ENCODE results near the gene TNFSF8.
A peak's percentile ranks its signal among the peaks of the same experiment; 100 is the strongest.

Gene TNFSF8

DNA sequence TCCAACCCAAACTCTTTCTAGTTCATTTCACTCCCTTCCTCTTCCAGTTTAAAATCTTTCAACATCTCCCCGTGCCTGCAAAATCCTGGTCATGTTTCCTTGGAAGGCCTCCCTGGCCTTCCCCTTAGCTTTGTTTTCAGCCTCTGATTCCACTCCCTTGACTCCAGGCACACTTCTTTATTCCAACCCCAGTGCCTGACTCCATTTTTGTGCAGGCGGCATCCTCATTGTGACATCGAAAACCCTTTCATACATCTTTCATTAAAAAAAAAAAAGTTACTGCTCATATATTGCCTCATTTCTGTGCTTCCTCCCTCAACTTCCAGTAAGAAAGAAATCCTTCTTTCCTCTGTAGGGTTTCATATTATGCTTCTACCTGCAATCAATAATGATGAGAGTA is 7.1 kb upstream of the TNFSF8 start:
- no peak for DNase-seq

DNA sequence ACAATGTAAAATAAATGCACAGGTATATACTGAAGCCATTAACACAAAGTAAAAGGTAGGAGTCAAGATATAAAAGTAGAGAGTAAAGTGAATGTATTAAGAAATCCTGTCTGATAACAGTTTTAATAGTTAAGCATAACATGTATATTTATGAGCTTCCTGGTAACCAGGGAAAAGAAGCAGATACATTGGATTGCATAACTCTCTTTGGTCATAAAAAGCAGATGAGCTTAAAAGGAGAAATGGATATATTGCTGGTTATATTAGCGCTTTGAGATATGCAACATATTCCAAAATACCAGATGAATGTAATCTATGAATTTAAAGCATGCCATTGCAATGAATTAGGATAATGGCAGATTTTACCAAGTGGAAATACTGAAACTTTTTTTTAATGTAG is 6.2 kb upstream of the TNFSF8 start:
- no peak for DNase-seq

DNA sequence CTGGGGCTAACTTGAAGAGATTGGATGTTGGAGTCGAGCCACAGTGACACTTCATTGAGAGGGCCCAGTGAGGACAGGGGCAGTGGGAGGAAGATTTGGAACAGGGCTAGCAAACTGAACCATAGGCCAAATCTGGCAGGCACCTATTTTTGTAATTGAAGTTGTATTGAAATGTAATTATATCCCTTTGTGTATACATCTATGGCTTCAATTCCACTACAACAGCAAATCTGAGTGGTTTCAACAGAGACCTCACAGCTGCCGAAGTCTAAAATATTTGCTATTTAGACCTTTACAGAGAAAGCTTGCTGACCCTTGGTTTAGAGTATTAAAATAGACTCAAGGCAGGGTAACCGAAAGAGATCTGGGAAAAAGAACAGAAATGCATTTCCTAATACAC is 4.7 kb upstream of the TNFSF8 start:
- DNase-seq: no peak

DNA sequence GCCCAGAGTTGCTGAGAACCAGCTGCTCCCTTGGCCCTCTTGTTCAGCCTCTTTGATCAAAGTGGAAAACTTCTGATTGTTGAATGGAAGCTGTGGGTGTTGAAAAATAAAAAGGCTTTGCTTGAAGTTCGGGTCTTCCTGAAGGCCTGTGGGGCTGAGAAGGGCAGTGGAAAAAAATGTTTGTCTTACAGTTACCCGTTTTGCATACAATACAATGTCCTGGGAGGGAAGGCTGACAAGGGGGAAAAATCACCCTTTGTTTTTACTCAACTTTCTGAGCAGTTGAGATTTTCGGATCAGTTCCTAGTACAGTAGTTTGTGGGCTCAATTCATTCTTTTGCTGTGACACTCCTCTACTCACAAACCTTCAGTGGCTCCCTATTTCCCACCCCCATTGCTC is 2.1 kb upstream of the TNFSF8 start:
- DNase-seq: no peak

DNA sequence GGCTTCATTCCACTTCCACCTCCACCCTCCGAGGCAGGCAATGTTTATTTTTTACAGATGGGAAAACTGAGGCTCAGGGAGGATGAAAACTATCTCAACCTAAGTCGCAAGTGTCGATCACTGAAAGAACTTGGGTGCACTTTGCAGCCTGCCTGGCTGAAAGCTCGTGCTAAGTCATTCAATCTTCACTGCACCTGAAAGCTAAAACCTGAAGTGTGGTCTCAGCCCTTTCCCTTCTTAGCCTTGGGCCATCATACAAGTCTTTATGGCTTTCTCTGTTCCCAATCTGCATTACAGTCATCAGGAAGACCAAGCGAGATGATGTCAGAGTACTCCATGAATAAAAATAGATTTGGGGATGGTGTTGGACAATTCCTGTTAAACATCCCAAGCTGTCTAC is 1.0 kb upstream of the TNFSF8 start:
- no peak for DNase-seq

DNA sequence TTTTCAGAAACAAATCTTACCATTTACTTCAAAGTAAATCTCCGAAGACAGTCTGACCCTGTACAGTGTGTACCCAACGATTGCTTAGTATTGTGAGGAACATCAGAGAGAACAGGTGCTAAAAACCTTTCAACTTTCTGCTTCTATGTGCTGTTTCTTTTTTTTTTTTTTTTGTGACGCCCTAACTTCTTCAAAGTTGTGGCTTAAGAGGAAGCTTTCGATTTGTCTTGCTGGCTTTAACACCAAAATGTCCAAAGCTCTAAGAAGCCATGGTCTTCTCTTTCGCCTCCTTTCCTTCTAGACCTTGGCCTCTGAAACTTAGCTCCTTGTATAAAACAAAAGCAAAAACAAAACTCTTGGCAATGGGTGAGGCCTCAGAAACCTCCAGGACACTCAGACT is 1.2 kb downstream of the TNFSF8 start:
- no peak for DNase-seq

DNA sequence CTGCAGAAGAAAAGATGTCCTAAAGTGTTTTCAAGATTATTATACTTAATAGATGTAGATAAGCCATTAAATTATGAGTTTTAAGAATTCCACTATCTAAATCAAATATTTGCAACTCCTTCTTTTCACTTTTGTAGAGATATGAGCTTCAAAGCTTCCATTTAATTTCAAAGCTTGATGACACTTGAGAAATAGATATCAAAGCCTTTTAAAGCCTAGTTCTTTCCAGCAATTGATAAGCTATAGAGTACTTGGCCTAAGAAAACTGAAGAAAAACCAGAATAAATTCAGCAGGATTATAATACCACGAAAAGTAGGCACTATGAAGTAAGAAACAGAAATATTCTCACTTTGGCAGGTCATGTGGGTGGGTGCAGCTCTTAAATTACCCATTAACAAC is 1.7 kb downstream of the TNFSF8 start:
- DNase-seq: no peak

DNA sequence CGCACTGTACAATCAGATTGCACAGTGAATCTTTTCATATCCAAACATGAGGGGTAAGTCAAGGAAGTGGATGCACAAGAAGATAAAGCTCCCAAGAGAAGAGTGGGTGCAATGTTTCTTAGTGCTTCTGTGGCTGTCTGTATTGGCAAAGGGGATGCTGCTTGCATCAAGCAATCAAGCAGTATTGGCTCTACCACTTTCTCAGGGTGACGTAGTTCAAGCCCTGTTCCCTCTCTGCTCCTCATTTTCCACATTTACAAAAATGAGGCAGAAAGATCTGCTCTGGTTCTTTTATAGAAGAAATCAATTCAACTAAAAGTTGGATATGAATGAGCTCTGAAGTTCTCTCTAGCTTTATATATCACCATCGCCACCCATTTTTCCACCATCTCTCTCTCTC is 2.3 kb downstream of the TNFSF8 start:
- DNase-seq: no peak

DNA sequence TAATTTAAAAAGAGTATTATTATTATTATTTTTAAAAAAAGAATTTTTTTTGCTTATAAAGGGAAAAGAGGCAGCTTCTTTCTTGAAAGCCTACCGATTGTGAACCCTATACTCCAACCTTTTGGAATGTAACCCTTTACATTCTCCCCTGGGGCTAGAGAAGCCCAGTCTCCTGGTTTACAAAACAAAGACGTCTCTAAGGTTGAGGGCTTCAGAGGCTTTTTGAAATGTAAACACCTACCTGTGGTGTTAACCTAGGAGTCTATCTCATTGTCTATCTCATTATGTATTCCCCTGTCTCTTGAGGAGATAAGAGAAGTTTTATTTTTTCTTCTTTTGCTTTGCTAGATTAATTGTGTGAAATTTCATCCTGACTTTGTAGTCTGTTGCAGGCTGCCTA is 4.7 kb downstream of the TNFSF8 start:
- DNase-seq: no peak

DNA sequence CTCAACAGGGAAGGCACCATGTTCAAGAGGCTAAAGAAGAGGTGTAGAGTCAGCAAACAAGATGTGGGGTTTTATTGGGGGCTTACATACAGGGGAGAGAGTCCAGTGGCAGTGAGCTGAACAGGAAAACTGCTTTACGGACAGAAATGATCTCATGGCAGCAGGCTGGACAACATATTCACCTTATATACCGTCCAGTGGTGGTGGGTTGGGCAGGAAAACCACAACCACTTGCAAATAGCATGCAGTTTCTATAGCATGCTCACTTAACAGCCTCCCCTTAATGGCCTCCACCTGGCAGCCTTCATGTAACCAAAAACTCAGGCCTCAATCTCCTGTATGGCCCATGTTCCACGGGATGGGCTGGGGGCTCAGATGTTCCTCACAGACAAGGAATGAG is 5.4 kb downstream of the TNFSF8 start:
- DNase-seq: no peak

DNA sequence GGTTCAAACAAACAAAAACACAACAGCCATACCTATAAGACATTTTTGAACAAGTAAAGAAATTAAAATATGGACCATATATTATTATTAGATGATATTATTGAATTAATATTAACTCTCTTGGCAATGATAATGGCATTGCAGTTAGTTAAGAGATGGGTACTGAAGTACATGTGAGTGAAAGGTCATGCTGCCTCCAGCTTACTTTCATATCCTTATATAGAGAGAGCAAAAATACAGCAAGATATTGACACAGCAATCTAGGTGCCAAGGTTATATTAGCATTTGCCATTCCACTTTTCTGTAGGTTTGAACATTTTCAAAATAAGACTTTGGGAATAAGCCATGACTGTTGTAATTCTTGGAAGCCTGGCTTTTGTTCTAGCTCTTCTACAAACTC is 6.1 kb downstream of the TNFSF8 start:
- DNase-seq: no peak

DNA sequence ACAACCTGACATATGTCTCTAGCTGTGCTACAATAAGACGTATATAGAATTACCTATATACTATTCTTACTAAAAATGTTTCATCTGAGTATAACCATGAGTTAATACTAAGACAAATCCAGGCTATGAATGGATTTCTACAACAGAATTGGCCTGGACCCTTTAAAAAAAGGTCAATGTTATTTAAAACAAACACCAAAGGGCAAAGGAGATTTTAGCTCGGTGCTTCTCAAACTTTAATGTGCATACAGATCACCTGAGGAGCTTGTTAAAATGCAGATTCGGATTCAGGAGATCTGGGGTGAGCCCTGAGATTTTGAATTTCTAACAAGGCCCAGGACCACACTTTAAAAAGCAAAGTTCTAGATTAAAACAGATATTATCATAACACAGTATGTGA is 6.5 kb downstream of the TNFSF8 start:
- no peak for DNase-seq

DNA sequence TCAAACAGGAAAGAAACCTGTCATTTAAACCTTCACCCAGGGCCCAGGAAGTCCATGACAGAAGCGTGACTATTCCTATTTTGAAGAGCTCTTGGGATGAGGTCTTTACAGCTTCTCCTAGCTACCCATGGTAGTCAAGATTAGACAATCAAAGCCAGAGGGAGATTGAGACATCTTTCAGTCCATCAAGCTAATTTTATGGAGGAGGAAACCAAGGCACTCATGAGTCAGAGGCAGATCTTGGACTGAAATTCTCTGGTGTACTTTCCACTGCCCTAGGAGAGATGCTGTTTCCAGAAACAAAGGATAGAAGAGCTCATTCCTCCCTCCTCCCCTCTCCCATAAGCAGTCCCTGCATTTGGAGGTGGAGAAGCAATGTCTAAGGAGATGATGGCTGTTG is 9.2 kb downstream of the TNFSF8 start:
- no peak for DNase-seq

DNA sequence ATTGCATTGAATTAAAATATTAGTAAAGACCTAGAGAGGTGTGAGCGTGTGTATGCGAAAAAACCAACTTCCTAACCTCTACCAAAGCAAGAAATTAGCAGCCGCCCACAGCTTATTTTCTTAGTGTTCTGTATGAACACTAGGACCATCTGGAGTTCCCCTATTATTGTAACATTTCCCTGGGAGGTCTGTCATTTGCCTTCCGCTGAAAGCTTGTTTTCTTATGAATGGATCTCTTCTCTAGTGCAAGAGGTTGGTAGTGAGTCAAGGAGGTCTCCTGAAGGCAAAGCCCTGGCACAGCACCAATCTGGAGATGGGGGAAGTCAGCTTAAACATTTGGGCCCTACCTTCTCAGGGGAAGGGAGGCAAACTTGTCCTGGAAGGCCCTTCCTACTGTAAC is 10.8 kb downstream of the TNFSF8 start:
- DNase-seq: no peak

DNA sequence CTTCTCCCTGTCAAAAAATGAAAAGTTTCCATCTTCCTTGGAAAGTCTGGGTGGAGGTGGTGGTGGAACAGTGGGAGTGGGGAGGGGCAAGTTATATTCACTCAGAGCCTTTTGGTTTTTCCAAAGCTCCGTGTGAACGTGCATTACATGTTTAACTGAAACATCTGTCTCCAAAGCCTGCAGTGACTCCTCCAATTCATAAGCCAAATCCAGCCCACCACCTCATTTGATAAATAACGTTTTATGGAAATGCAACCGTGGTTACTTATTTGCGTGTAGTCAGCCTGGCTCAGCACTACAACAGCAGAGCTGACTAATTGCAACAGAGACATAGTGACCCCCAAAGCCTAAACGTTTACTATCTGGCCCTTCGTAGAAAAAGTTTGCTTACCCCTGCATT is 13.9 kb downstream of the TNFSF8 start:
- no peak for DNase-seq

DNA sequence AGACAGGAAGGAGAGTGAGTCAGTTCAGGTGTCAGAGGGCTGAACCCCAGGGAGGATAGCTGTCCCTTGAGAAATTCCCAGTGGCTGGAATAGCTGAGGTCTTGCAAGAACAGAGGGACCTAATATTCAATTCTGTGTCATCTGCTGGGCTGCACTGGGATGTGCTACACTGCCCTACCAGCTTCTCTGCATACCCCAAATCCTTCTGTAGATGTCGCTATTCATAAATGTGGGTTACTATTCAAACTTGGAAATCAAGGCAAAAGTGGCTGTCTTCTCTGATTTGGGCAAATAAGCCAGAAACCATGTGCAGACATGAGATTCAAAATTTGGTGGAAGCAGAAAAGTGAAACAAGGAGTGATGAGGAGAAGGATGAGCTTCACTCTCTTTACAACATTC is 16.3 kb downstream of the TNFSF8 start:
- no peak for DNase-seq

DNA sequence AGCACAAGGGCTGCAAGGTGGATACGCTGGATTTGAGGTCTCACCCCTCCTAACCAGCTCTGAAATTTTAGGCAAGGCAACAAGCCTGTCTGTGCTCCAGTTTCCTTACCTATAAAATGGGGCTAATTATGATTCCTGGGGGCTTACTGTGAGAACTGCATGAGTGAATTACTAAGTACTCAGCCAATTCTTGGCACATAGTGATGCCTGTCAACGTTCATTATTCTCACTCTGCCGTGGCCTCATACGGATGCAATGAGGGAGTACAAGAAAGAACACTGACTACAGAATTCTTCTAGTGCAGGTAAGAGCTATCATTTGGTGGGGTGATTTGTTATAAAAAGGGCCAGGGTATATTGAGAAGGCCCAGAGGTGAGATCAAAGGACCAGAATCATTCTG is 16.7 kb downstream of the TNFSF8 start:
- DNase-seq: no peak

DNA sequence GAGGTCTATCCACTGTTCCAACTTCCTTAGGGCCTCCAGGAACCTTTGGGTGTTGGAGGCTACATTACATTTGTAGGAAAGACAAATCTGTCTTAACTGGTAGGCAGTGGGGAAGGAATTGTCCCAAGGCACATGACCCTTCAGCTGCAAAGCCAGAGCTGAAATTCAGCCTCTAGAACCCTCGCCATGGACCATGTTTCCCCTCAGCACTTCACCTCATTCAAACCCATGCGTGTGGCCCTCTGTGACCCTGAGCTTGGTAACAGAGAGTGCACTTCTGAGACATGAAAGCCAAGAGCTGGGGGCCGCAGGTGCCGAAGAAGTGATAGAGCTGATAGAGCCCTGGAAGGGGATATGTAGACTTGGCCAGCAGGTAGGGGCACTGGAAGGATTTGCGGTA is 17.2 kb downstream of the TNFSF8 start:
- no peak for DNase-seq

DNA sequence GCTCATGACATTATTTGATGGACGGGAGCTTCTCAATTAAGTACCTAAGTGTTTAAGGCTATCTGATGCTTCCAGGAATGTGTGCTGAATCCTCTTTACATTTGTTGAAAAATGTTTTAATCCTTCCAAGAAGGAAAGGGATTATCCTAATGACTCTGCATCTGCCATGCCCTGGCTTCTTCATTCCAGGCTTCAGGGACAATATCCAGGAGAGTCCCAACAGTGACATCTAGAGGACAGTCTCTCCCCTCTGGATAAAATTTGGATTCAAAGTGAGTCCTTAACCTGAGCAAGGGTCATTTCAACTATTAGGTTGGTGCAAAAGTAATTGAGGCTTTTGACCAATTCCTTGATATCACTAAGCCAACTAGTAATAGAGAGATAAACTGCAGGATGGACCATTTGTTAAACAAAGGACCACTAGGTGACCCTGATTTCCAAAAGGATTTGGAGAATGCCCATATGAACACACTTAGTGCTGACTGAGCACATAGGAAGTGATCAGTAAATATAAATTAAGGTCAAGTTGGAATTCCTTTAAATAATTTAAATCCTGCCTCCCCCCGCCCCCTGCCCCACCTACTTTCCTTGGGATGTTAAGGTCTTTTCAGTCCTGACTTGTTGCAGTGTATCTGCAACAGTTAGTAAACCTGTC is 19.1 kb downstream of the TNFSF8 start:
- peak in 6 of 58 donors; percentile 7 to 37 (median 20) for DNase-seq

DNA sequence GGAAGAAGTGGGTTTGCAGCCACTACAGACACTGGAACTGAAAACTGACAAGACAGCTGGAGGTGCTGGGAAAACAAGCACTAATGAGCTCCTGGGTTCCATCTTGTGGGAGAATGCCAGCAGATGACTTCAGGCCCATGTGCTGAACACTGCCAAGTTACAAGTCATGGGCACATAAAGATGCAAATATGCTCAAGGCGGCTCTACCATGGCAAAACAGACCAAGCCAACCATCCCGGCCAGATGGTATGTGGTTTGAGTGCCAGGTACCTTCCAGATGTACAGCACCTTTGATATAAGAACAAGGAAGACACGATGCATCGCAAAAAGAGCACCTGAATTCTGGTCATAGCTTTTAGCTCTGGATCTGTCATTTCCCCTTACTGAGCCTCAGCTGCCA is 19.9 kb downstream of the TNFSF8 start:
- DNase-seq: peak in 5 of 58 donors; percentile 5 to 26 (median 10)

DNA sequence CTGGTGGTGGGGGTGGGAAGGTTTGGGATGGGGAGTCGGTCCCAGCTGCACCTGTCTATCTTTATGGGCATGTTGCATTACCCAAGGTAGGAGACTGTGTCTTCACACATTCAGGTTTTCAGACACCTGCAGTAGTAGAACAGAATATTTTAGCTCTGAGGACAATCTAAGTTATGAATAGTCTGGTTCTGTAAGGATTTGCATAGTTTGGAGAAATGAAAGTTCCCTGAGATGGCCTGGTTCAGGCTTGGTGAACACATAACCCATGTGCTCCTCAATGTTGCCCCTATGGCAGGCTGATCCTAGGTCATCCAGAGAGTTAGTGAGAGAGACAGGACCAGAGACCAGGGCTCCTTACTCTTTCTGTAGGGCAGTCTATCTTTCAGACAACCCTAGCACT is 20.7 kb downstream of the TNFSF8 start:
- DNase-seq: no peak

DNA sequence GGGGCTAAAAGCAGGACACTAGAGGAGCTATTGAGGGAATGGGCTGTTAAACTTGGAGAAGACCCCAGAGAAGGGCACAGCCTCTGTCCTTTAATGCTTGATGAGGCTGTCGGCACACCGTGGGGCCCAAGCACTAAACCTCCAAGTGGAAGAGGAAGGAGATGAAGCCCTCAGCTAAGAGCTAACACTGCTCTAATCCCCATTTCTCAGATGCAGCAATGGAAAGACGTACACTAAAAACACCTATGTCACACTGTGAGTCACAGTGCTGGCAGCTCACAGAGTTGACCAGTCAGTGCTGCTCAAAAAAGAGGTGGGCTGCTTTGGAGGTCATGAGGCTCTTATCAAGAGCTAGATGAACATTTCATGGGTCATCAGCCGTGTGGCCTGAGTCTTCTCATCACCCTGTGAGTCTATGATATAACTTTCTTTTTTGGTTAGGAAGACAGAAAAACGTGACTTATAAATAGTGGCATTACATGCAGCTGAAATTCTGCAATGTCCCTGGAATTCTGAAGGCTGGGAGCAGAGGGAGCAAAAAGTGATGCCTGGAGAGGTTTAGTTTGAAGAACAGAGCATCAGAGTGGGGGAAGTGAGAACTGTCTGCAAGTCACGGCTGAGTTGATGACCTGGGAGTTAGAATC is 21.5 kb downstream of the TNFSF8 start:
- no peak for DNase-seq

DNA sequence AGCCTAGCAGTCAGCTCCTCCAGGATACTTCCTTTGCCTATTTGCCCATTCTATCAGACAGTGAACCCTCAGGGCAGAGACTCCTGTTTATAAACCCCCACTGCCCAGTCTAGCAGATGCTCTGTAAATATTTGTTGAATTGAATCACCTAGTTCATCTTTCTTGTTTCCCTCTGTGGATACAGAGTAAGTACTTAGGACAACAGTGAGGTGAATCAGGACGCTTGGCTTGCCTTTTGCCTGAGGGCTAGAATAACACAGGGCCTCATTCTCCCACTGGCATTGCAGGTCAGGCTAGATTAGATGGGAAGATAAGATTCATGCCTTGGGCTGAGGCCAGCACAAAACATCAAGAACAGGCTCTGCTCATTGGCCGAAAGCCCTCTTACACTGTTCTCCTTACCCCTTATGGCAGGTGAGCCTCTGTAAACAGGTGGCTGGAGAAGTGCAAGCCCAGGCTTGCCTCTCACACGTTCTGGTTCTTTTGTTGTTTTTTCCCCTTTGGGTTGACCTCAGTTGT is 22.2 kb downstream of the TNFSF8 start:
- no peak for DNase-seq

Measured in anterior cingulate cortex (tissue), 58 donors.